Neural progenitor cell (in vitro differentiated cells): ENCODE results near the gene FBLN5.

ENCODE experiments used
- CTCF ChIP-seq: fragments of 200-600 bp; sonication (generic); IDR thresholded peaks from 2 replicates; pipeline ENCODE4 v1.5.1; 2017; ENCODE audit warnings: antibody characterized with exemption, mild to moderate bottlenecking
- EZH2 ChIP-seq: fragments of 200-600 bp; sonication (generic); IDR thresholded peaks from 2 replicates; pipeline ENCODE4 v1.6.1; 2017; ENCODE audit warnings: antibody characterized with exemption, mild to moderate bottlenecking, moderate library complexity

GRCh38 chr14:91918186-91918883 is 29.2 kb downstream of the FBLN5 start:
- TF ChIP-seq EZH2 = no peak
- no peak for TF ChIP-seq CTCF
